HG03565 (cell line): ENCODE data around the gene CDH8.

Experiments
- ATAC-seq: cut with Tn5 transposase; IDR thresholded peaks from one replicate; pipeline ENCODE4 v1.9.1; 2021; ENCODE audit warnings: mild to moderate bottlenecking, moderate library complexity; ENCODE audit not compliant: unreplicated experiment

The CDH8 gene

DNA sequence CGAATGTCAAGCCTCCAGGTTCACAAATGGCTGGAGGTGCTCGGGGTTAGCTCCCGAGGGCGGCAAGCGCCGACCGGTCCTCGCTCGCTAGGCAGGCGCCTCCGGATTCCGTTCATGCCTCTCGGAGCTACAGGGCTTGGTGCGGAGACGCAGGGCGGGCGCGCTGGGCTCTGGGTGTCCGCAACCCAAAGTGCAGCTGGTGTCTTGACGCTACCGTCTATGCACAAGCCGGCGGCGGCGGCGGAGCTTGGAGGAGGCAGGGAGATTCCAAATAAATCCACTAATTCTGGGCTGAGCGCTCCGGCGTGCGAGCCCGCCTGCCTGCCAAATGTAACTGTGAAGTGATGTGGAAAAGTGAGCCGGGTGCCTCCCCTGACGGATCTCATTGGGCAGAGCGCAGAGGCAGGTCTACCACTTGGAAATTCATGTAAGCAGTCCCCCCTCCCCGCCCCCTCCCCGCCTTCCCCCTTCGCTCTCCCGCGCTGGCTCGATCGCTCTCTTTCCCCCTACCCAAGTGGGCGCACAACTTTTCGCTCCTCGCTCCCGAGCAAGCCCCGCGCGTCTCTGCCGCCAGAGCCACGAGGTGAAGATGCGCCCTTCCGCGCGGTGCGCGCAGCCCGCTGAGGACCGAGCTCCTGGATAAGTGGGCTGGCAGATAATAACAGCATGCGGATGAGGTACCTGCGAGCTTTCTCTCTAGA is at the start of gene CDH8:
CDH8 (minus strand) TSS at position 338 of the 701 bp plus-strand sequence. CDS start 15,035 bp downstream, outside the sequence.
- no peak for ATAC-seq

DNA sequence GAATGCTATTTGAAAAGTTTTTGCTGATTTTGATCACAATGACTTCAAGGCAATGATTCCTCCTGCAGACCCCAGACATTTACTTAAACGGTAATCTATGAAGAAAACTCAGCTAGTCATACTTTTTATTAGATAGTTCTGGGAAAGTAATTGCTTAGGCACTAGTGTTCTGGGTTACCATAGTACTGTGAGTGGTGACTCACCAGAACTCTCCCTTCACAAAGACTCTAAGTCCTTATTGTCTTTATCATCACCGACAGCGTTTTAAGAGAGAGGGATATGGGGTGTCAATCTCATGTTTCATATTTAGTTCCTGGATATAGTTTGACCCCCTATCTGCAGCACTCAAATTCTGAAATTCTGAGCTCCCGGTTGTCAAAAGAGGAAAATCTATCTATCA is 43.0 kb upstream of the CDH8 start:
- no peak for ATAC-seq

- no peak for ATAC-seq
These were observed 41.8 kb upstream of the CDH8 start for GRCh38 chr16:62077998-62078397.

GRCh38 chr16:62076886-62077285 is 40.6 kb upstream of the CDH8 start:
- ATAC-seq: no peak

DNA sequence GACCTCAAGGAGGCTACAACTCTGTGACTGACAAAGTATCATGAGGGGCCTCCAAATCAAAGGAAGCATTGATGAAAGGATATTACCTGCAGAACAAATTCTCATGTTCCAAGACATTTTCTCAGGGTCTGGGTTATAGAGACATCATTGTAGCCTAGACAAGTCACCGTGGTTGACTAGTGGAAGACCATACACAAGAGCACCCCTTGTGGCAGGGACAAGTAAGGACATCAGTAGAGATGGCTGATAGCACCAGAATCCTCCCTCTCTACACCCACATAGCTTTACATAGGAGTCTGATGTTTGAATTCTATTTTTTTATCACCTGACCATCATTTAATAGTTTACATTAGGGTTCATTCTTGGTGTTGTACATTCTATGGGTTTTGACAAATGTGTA is 32.5 kb upstream of the CDH8 start:
- ATAC-seq: peak; percentile 57

GRCh38 chr16:62067981-62068380 is 31.7 kb upstream of the CDH8 start:
- no peak for ATAC-seq

DNA sequence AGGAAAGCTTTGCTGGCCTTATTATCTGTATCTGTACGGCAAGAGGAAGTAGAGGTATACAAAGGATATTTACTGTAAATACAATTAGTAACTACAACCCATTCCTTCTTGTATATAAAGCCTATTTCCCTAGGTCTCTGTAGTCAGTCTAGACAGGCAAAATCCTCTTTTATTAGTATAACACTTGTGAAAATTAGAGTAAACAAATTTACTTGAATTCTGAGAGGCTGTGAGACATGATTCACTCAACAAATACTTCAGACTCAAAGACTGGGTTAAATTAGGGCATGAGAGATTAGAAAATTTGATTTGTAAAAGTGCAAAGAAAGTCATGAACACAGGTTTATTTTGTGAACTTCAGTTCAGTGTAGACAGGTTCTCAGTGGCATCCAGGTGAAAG is 30.9 kb upstream of the CDH8 start:
- ATAC-seq: no peak

DNA sequence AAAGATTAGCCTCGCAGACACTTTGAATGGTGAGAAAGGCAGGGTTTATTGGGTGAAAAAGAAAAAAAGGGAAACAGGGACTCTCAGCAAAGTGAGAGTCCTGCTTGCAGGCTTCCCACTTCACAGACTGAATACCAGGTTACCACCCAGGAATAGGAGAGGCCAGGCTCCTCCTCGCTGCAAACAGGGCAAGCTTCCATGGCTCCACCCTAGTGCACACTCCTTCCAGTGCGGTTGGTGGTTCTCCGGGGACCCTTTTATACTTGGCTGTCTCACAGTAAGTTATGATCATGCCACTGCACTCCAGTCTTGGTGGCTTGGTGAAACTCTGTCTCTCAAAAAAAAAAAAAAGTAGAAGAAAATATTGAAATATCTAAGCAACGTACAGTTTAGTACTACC is 30.5 kb upstream of the CDH8 start:
- ATAC-seq: no peak

DNA sequence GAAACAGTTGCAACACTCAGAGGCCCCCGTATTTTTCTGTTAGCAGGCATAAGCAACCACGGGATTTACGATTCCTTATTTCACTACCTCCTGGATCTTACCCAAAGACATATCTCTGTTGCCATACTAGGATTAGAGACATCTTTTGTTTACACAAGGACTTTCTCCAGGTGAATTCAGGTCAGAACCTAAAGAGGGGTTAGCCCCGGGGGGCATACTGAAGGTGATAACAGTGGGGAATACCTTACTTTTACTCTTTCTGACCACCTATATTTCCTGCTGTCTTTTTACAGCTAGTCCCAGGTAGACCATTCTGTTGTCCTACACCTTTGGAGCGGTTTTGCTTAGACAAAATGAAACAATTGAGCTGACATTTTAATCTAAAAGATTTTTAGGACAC is 27.9 kb upstream of the CDH8 start:
- ATAC-seq: no peak

DNA sequence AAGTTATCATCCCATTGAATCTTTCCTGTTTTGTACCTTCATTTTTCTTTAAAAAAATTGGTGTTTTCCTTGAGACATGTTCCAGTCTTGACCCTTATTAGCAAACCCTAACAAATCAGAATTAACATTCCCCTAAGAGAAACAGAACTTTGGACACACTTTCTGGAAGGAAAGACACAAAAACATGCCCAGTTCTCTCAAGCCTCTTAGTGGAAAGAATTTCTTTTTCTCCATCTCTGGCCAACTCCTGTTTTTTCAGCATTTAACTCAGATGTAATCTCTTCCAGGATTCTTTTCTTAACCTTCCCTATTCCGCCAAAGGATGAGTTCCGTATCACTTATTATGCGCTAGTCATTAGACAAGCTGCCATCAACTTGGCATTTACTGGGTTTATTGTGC is 23.9 kb upstream of the CDH8 start:
- ATAC-seq: no peak

DNA sequence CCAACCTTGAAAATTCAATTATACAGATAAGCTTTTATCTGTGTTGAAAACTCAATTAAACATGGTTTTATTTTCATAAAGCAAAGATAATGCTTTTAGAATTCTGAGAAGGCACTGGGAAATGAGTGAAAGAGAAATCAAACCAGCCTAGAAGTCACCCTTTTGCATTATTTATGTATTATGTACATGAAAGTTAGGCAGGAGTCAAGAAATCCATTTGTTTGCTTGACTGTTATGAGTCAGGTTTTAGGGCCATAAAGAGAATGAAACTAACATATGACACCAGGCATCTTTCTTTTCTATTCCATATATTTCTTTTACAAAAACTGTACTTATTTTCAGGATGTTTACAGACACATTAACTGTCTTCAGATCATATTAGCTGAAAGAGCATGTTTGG is 23.3 kb upstream of the CDH8 start:
- ATAC-seq: no peak

DNA sequence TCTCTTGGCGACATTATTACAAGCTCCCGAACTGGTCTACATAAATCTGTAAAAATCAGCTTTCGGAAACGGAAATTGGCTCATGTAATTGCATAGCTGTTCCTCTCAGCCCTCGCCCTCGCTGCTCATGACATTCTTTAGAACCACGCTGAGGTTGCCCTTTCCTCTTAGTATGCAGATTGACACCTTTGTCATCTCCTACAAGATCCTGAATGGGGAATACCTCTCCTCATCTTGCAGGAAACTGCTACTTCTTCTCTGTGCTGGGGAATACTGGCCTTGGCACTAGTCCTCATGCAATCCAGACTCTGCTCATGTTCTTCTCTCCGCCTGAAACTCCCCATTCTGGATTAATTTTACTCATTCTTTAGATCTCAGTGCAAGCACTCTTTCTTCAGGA is 22.2 kb upstream of the CDH8 start:
- no peak for ATAC-seq

GRCh38 chr16:62051942-62052341 is 15.7 kb upstream of the CDH8 start:
- ATAC-seq: no peak

DNA sequence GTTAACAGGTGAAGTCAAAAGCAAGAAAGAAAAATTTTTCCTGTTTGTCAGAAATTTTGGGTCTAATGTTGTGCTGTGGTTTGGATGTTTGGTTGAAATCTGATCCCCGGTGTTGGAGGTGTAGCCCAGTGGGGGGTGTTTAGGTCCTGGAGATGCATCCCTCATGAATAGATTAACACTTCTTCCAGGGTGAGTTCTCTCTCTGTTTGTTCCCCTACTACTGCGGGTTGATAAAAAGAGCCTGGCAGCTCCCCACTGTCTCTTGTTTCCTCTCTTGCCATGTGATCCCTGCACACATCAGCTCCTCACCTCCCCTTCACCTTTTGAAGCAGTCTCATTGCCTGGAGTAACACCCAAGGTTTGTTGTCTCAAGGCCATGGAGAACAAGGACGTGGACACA is 14.6 kb upstream of the CDH8 start:
- ATAC-seq: no peak

DNA sequence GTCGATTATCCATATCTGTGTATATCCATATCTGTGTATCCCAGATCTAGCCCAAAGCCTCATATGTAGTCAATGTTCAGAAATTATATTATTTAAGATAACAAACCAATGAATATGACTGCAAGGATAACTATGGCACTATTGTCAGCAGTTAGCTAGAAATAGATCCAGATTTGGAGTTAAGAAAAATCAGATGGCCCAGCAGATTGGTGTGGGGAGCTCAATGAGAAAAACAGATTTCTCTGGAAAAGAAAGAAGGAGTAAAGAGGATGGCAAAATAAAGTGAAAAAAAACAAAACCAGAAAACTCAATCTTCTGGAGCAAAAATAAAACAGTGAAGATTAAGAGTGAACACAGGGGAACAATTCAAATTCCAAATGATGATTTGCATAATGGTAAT is 10.6 kb upstream of the CDH8 start:
- no peak for ATAC-seq

- ATAC-seq: no peak
These were observed 5.2 kb upstream of the CDH8 start for GRCh38 chr16:62041401-62041800.

- ATAC-seq: no peak
These were observed 2.4 kb upstream of the CDH8 start for GRCh38 chr16:62038646-62039045.

DNA sequence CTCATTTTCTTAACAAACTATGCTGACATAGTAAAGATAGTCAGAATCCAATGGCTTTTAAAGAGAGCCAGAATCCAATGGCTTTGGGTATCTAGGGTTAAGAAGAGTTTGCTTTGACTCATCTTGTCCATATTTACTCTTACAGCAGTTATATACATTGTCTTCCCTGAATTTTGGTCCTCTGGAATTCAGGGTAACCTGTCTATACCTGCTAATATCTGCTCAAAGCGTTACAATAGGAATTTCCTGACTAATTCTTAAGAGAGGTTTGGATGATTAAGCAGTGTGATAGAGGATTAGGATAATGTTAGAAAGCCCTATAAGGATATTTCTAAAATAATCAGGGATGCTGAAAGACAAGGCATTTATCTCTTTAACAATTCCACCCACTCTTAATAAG is 2.0 kb upstream of the CDH8 start:
- no peak for ATAC-seq

- ATAC-seq: no peak
These were observed 531 bp upstream of the CDH8 start for GRCh38 chr16:62036802-62037135.

GRCh38 chr16:62035115-62036092 is 834 bp downstream of the CDH8 start:
- no peak for ATAC-seq

GRCh38 chr16:62034231-62035114 is 1.8 kb downstream of the CDH8 start:
- ATAC-seq: no peak
